MM.1S (cell line): ENCODE data around the gene STAT6.

Experiments used
- CTCF ChIP-seq: fragments of 300-600 bp; sonication (generic); IDR thresholded peaks from 2 replicates; pipeline ENCODE4 v1.5.1; 2016; ENCODE audit warnings: antibody characterized with exemption, low read length, mixed read lengths
- EZH2 ChIP-seq: fragments of 300-600 bp; sonication (generic); optimal IDR thresholded peaks from 2 replicates; pipeline ENCODE3; 2017; ENCODE audit warnings: low read depth, mild to moderate bottlenecking, antibody characterized with exemption, low read length, mixed read lengths

GRCh38 chr12:57105011-57105753, 6.0 kb downstream of the STAT6 start:
- no peak for TF ChIP-seq EZH2
- no peak for TF ChIP-seq CTCF
